WTC11 (cell line): ENCODE results near the gene SCD5. TPM values are rescaled to one million over a fixed set of nuclear protein-coding genes. Genes with fewer than 3 reads are reported as not detected.

Experiments
- ATAC-seq: fragments of 200-7000 bp; cut with Tn5 transposase; 2 replicates; pipeline ENCODE4 v1.10.0; 2021; ENCODE audit warnings: mild to moderate bottlenecking, moderate library complexity
- CTCF ChIA-PET: fragments of 300-600 bp; sonication (Branson Sonifier 250); formaldehyde crosslinking; loops from one replicate; lab custom pipeline; 2021; ENCODE audit warnings: antibody characterized with exemption; lab: Charles Lee
- POLR2A ChIA-PET: fragments of 350-600 bp; sonication (Branson Sonifier 250); formaldehyde crosslinking; loops from one replicate; lab custom pipeline; 2021; ENCODE audit warnings: antibody characterized with exemption; lab: Charles Lee
- DNase-seq: peaks from one replicate; pipeline ENCODE4 v3.0.0; 2021; ENCODE audit warnings: low spot score
- H3K27ac Mint-ChIP-seq: 2 replicates; pipeline ENCODE4 v1.8.0; 2021; ENCODE audit warnings: mixed read lengths
- H3K27me3 Mint-ChIP-seq: 2 replicates; pipeline ENCODE4 v1.8.0; 2021; ENCODE audit warnings: low read depth, mild to moderate bottlenecking, moderate library complexity, mixed read lengths
- H3K36me3 Mint-ChIP-seq: 2 replicates; pipeline ENCODE4 v1.8.0; 2021; ENCODE audit warnings: mixed read lengths
- H3K4me1 Mint-ChIP-seq: 2 replicates; pipeline ENCODE4 v1.8.0; 2022; ENCODE audit warnings: mixed read lengths
- H3K4me3 Mint-ChIP-seq: 2 replicates; pipeline ENCODE4 v1.8.0; 2021; ENCODE audit warnings: mild to moderate bottlenecking, moderate library complexity, mixed read lengths
- H3K9me3 Mint-ChIP-seq: 2 replicates; pipeline ENCODE4 v1.8.0; 2021; ENCODE audit warnings: mixed read lengths
- ATF1 ChIP-seq: sonication (generic); formaldehyde crosslinking; IDR thresholded peaks from 2 replicates; pipeline ENCODE4 v1.8.1; 2023; ENCODE audit warnings: mild to moderate bottlenecking, moderate library complexity, missing genetic modification reagents
- CBFB ChIP-seq: sonication (generic); formaldehyde crosslinking; IDR thresholded peaks from 2 replicates; pipeline ENCODE4 v1.8.1; 2022; ENCODE audit warnings: mild to moderate bottlenecking, low read depth, missing genetic modification reagents
- CDX4 ChIP-seq: fragments of 250-450 bp; sonication (Bioruptor Pico); IDR thresholded peaks from 2 replicates; pipeline ENCODE4 v1.9.0; 2021; ENCODE audit warnings: moderate library complexity, mild to moderate bottlenecking, inconsistent platforms, borderline replicate concordance
- CREM ChIP-seq: sonication (generic); formaldehyde crosslinking; IDR thresholded peaks from 2 replicates; pipeline ENCODE4 v1.8.1; 2022; ENCODE audit warnings: mild to moderate bottlenecking, missing genetic modification reagents, moderate library complexity
- E2F1 ChIP-seq: sonication (generic); formaldehyde crosslinking; IDR thresholded peaks from 2 replicates; pipeline ENCODE4 v1.8.0; 2022; ENCODE audit warnings: mild to moderate bottlenecking, missing genetic modification reagents
- E2F5 ChIP-seq: sonication (generic); formaldehyde crosslinking; IDR thresholded peaks from 2 replicates; pipeline ENCODE4 v1.8.1; 2022; ENCODE audit warnings: mild to moderate bottlenecking, moderate library complexity, missing genetic modification reagents
- ESRRA ChIP-seq: sonication (generic); formaldehyde crosslinking; IDR thresholded peaks from 2 replicates; pipeline ENCODE4 v1.8.1; 2022; ENCODE audit warnings: mild to moderate bottlenecking, missing genetic modification reagents, borderline replicate concordance
- FOXJ3 ChIP-seq: sonication (generic); formaldehyde crosslinking; IDR thresholded peaks from 2 replicates; pipeline ENCODE4 v1.9.0; 2021; ENCODE audit warnings: missing genetic modification reagents, mild to moderate bottlenecking, borderline replicate concordance
- IRF2 ChIP-seq: sonication (generic); formaldehyde crosslinking; IDR thresholded peaks from 2 replicates; pipeline ENCODE4 v1.8.0; 2022; ENCODE audit warnings: low read depth, missing genetic modification reagents, borderline replicate concordance
- MAX ChIP-seq: sonication (generic); formaldehyde crosslinking; IDR thresholded peaks from 2 replicates; pipeline ENCODE4 v1.8.0; 2022; ENCODE audit warnings: mild to moderate bottlenecking, missing genetic modification reagents
- MXD4 ChIP-seq: fragments of 250-450 bp; sonication (Bioruptor Pico); IDR thresholded peaks from 2 replicates; pipeline ENCODE4 v1.8.0; 2021; ENCODE audit warnings: mild to moderate bottlenecking, moderate library complexity, borderline replicate concordance
- NFE2L1 ChIP-seq: sonication (generic); formaldehyde crosslinking; IDR thresholded peaks from 2 replicates; pipeline ENCODE4 v1.8.1; 2023; ENCODE audit warnings: missing genetic modification reagents
- NR2C2 ChIP-seq: sonication (generic); formaldehyde crosslinking; IDR thresholded peaks from 2 replicates; pipeline ENCODE4 v1.8.0; 2022; ENCODE audit warnings: mild to moderate bottlenecking, missing genetic modification reagents
- PRDM15 ChIP-seq: sonication (generic); formaldehyde crosslinking; IDR thresholded peaks from 2 replicates; pipeline ENCODE4 v1.8.0; 2022; ENCODE audit warnings: missing genetic modification reagents
- TP53 ChIP-seq: sonication (generic); formaldehyde crosslinking; IDR thresholded peaks from 2 replicates; pipeline ENCODE4 v1.8.1; 2023; ENCODE audit warnings: mild to moderate bottlenecking, missing genetic modification reagents
- ZNF138 ChIP-seq: sonication (generic); formaldehyde crosslinking; conservative IDR thresholded peaks from 2 replicates; pipeline ENCODE4 v1.8.1; 2022; ENCODE audit warnings: mild to moderate bottlenecking, moderate library complexity, missing genetic modification reagents
- ZNF219 ChIP-seq: sonication (generic); formaldehyde crosslinking; IDR thresholded peaks from 2 replicates; pipeline ENCODE4 v1.8.0; 2023; ENCODE audit warnings: missing genetic modification reagents, mild to moderate bottlenecking, borderline replicate concordance
- ZNF423 ChIP-seq: fragments of 250-450 bp; sonication (Bioruptor Pico); IDR thresholded peaks from 2 replicates; pipeline ENCODE4 v2.1.2; 2022; ENCODE audit warnings: mild to moderate bottlenecking, moderate library complexity
- ZNF671 ChIP-seq: fragments of 250-450 bp; sonication (Bioruptor Pico); IDR thresholded peaks from 2 replicates; pipeline ENCODE4 v1.8.0; 2021; ENCODE audit warnings: mild to moderate bottlenecking
- total RNA-seq: library from RNA; stranded (reverse); gene quantifications from 3 replicates; pipeline ENCODE4 v1.2.3, GENCODE V29; 2021

Gene SCD5
- total RNA-seq, 1 experiment from 2014 or later: 6.3 TPM

GRCh38 chr4:82666970-82667665 lies 131.5 kb downstream of the SCD5 start:
- ChIA-PET CTCF (interaction anchor here (1.3 kb wide), 1 partner anchor 72 kb away, joined by 9 read pairs; no protein-coding TSS in a partner anchor), POLR2A (interaction anchor here (0.9 kb wide), 1 partner anchor 115 kb away, joined by 4 read pairs; no protein-coding TSS in a partner anchor)
- Mint-ChIP-seq H3K27ac (no peak overlapping the region), H3K36me3 (no peaks in the 10 kb centered on the region), H3K9me3 (no peaks in the 10 kb centered on the region; the same call in 1 of the 2 replicates), H3K4me1 (peaks cover 8% of the 10 kb centered on the region), H3K4me3 (no peak overlapping the region), H3K27me3 (no peaks in the 10 kb centered on the region)
- DNase-seq (no peak), ATAC-seq (no peak)
- TF ChIP-seq CREM (CRISPR knock-in tag) (no peak), CBFB (CRISPR knock-in tag) (no peak), NR2C2 (CRISPR knock-in tag) (no peak), E2F1 (no peak), ESRRA (no peak), PRDM15 (CRISPR knock-in tag) (no peak), ATF1 (CRISPR knock-in tag) (no peak), NFE2L1 (CRISPR knock-in tag) (no peak)

GRCh38 chr4:82661181-82661992 lies 137.2 kb downstream of the SCD5 start:
- H3K9me3 Mint-ChIP-seq: no peaks in the 10 kb centered on the region
- no peaks in the 10 kb centered on the region for H3K36me3 Mint-ChIP-seq
- H3K4me1 Mint-ChIP-seq: 0 out of 2 replicates have a peak, but pooled peaks cover 2% of the 10 kb centered on the region
- peaks cover 5% of the 10 kb centered on the region; the same call in 1 of the 2 replicates for H3K27me3 Mint-ChIP-seq
- DNase-seq (no peak), ATAC-seq (no peak)
- CTCF ChIA-PET: interaction anchor here (0.6 to 1.2 kb wide), 3 partner anchors 60 to 199 kb away, joined by 3 read pairs; no protein-coding TSS in a partner anchor
- H3K4me3 Mint-ChIP-seq: no peak overlapping the region
- TF ChIP-seq FOXJ3 (CRISPR knock-in tag) (no peak), IRF2 (CRISPR knock-in tag) (no peak), MAX (CRISPR knock-in tag) (no peak), E2F5 (no peak), ZNF138 (CRISPR knock-in tag) (no peak), TP53 (no peak), ZNF219 (CRISPR knock-in tag) (no peak), ZNF671 (CRISPR knock-in tag) (no peak), ZNF423 (CRISPR knock-in tag) (no peak), CDX4 (CRISPR knock-in tag) (no peak), MXD4 (CRISPR knock-in tag) (no peak)
- H3K27ac Mint-ChIP-seq: no peak overlapping the region
- POLR2A ChIA-PET: no interaction called here
